SK-N-SH (cell line): ENCODE data around the gene KLHL4. TPM values are rescaled to one million over a fixed set of nuclear protein-coding genes. Genes with fewer than 3 reads are reported as not detected.

ENCODE experiments used
- CTCF ChIA-PET: fragments of 300-600, 350-600 bp; formaldehyde crosslinking; extraction: SDS; loops from one replicate; lab custom pipeline; 2021; lab: Yijun Ruan, JAX
- POLR2A ChIA-PET: fragments of 350-600 bp; sonication (Branson Sonifier 250); formaldehyde crosslinking; extraction: SDS; loops from one replicate; lab custom pipeline; 2020; ENCODE audit warnings: antibody characterized with exemption, inconsistent platforms; lab: Yijun Ruan, JAX
- DNase-seq: peaks from one replicate; pipeline ENCODE4 v3.0.0; 2012
- H2AFZ ChIP-seq: fragments of 200-600 bp; sonication (generic); 2 replicates; pipeline ENCODE4 v1.8.1; 2016; ENCODE audit warnings: antibody characterized with exemption, mild to moderate bottlenecking, low read depth
- H3F3A ChIP-seq: fragments of 200-600 bp; sonication (generic); replicated peaks from 2 replicates; pipeline ENCODE3; 2016; ENCODE audit warnings: antibody characterized with exemption, mild to moderate bottlenecking; ENCODE audit not compliant: insufficient read depth
- H3K27ac ChIP-seq, 2 experiments: fragments of 200-500 bp in 1 of 2; fragments of 200-600 bp in 1 of 2; sonication (Bioruptor generic) in 1 of 2; sonication (generic), shearing (Covaris generic) in 1 of 2; 2 replicates each; pipeline versions ENCODE4 v1.5.1 to v1.6.1; 2014 to 2016; ENCODE audit warnings: low read depth in 2 of 2, inconsistent platforms in 1 of 2, low read length in 1 of 2, mild to moderate bottlenecking in 1 of 2, mixed read lengths in 1 of 2
- H3K27me3 ChIP-seq: fragments of 200-600 bp; sonication (generic), shearing (Covaris generic); 2 replicates; pipeline ENCODE4 v1.6.1; 2016; ENCODE audit warnings: mixed run types; ENCODE audit not compliant: insufficient read depth
- H3K36me3 ChIP-seq, 2 experiments: fragments of 200-500 bp in 1 of 2; fragments of 200-600 bp in 1 of 2; sonication (Bioruptor generic) in 1 of 2; sonication (generic) in 1 of 2; replicated peaks in 1 of 2; 2 replicates each; pipeline versions ENCODE3 to v1.5.1; 2014 to 2016; ENCODE audit warnings: low read length in 1 of 2, mild to moderate bottlenecking in 1 of 2; ENCODE audit not compliant: insufficient read depth in 2 of 2, control insufficient read depth in 1 of 2
- H3K4me1 ChIP-seq, 2 experiments: fragments of 200-500 bp in 1 of 2; fragments of 200-600 bp in 1 of 2; sonication (Bioruptor generic) in 1 of 2; sonication (generic), shearing (Covaris generic) in 1 of 2; 2 replicates each; pipeline versions ENCODE4 v1.5.1 to v1.6.1; 2014 to 2016; ENCODE audit warnings: low read depth in 1 of 2, low read length in 1 of 2, mixed run types in 1 of 2; ENCODE audit not compliant: insufficient read depth in 2 of 2, control insufficient read depth in 1 of 2
- H3K4me2 ChIP-seq: fragments of 200-600 bp; sonication (generic), shearing (Covaris generic); 2 replicates; pipeline ENCODE4 v1.6.1; 2017; ENCODE audit warnings: mixed run types
- H3K4me3 ChIP-seq, 2 experiments: fragments of 200-500 bp in 1 of 2; fragments of 200-600 bp in 1 of 2; sonication (Bioruptor generic) in 1 of 2; sonication (generic), shearing (Covaris generic) in 1 of 2; 2 replicates each; pipeline versions ENCODE4 v1.5.1 to v1.8.1; 2014 to 2016; ENCODE audit warnings: low read depth in 2 of 2, inconsistent platforms in 1 of 2, low read length in 1 of 2, mild to moderate bottlenecking in 1 of 2, mixed read lengths in 1 of 2, moderate library complexity in 1 of 2
- H3K79me2 ChIP-seq: fragments of 200-600 bp; sonication (generic); 2 replicates; pipeline ENCODE4 v1.8.1; 2017; ENCODE audit warnings: mild to moderate bottlenecking; ENCODE audit not compliant: insufficient read depth
- H3K9ac ChIP-seq: fragments of 200-600 bp; sonication (generic); 2 replicates; pipeline ENCODE4 v1.6.1; 2017; ENCODE audit warnings: mixed run types
- H3K9me2 ChIP-seq: fragments of 200-600 bp; sonication (generic); 2 replicates; pipeline ENCODE4 v1.6.1; 2017; ENCODE audit warnings: mixed run types
- H3K9me3 ChIP-seq: fragments of 200-600 bp; sonication (generic); 2 replicates; pipeline ENCODE4 v1.6.1; 2017; ENCODE audit warnings: mixed run types, mild to moderate bottlenecking, moderate library complexity
- H4K20me1 ChIP-seq: fragments of 200-600 bp; sonication (generic); 2 replicates; pipeline ENCODE4 v1.6.1; 2017; ENCODE audit warnings: mild to moderate bottlenecking, mixed run types; ENCODE audit not compliant: insufficient read depth
- CHD2 ChIP-seq: fragments of 150-350 bp; IDR thresholded peaks from 2 replicates; pipeline ENCODE4 v1.6.1; 2018; ENCODE audit warnings: low read length; ENCODE audit not compliant: partially characterized antibody
- ELF1 ChIP-seq: IDR thresholded peaks from 2 replicates; pipeline ENCODE4 v1.4.0; 2012
- EP300 ChIP-seq, 2 experiments: IDR thresholded peaks; 2 replicates each; pipeline versions ENCODE4 v1.4.0 to v1.6.1; 2012; ENCODE audit warnings: borderline replicate concordance in 1 of 2, low read depth in 1 of 2, low read length in 1 of 2
- EZH2phosphoT487 ChIP-seq: fragments of 200-600 bp; sonication (generic); IDR thresholded peaks from 2 replicates; pipeline ENCODE4 v1.6.1; 2017; ENCODE audit warnings: low read depth, mixed run types, mild to moderate bottlenecking, antibody characterized with exemption, moderate library complexity, borderline replicate concordance
- FOXM1 ChIP-seq: IDR thresholded peaks from 2 replicates; pipeline ENCODE4 v1.4.0; 2012; ENCODE audit warnings: low read depth, mild to moderate bottlenecking
- GABPA ChIP-seq: IDR thresholded peaks from 2 replicates; pipeline ENCODE4 v1.4.0; 2012; ENCODE audit warnings: low read depth, mild to moderate bottlenecking
- GATA2 ChIP-seq: sonication (generic); formaldehyde crosslinking; IDR thresholded peaks from 2 replicates; pipeline ENCODE4 v1.5.0; 2020; ENCODE audit warnings: mild to moderate bottlenecking, missing genetic modification reagents
- JUND ChIP-seq: IDR thresholded peaks from 2 replicates; pipeline ENCODE4 v1.4.0; 2012
- NFIC ChIP-seq: IDR thresholded peaks from 2 replicates; pipeline ENCODE4 v1.4.0; 2012; ENCODE audit warnings: borderline replicate concordance
- NRF1 ChIP-seq: IDR thresholded peaks from 2 replicates; pipeline ENCODE4 v1.6.1; 2012; ENCODE audit warnings: low read depth, mild to moderate bottlenecking, low read length
- RFX5 ChIP-seq: IDR thresholded peaks from 2 replicates; pipeline ENCODE4 v1.6.1; 2012; ENCODE audit warnings: mild to moderate bottlenecking, improper control_type of control experiment, low read length
- SIN3A ChIP-seq: IDR thresholded peaks from 2 replicates; pipeline ENCODE4 v1.6.1; 2012; ENCODE audit warnings: low read depth, mild to moderate bottlenecking, low read length, moderate library complexity, borderline replicate concordance
- TAF1 ChIP-seq: IDR thresholded peaks from 2 replicates; pipeline ENCODE4 v1.6.1; 2012; ENCODE audit warnings: low read depth, mild to moderate bottlenecking, low read length, moderate library complexity, borderline replicate concordance
- TCF12 ChIP-seq: IDR thresholded peaks from 2 replicates; pipeline ENCODE4 v1.4.0; 2012
- TEAD4 ChIP-seq: IDR thresholded peaks from 2 replicates; pipeline ENCODE4 v1.4.0; 2012; ENCODE audit warnings: mild to moderate bottlenecking, borderline replicate concordance; ENCODE audit not compliant: insufficient read depth
- ZBTB33 ChIP-seq: IDR thresholded peaks from 2 replicates; pipeline ENCODE4 v1.4.0; 2012; ENCODE audit warnings: low read depth, borderline replicate concordance
- WGBS: methylation state at CpG from one replicate; pipeline ENCODE4 v1.1.6; 2017; ENCODE audit warnings: low lambda C conversion rate; 5-methylcytosine and 5-hydroxymethylcytosine counted together
- polyA plus RNA-seq, 3 experiments: library from polyadenylated mRNA; depleted of rRNA; stranded (reverse); fragments of >200 nt; gene quantifications; 2 replicates each; pipeline ENCODE4 v1.2.3, GENCODE V29; 2012
- TF ChIP-seq, protein P1 (sequence below): IDR thresholded peaks from 2 replicates; pipeline ENCODE4 v1.4.0; 2012; ENCODE audit warnings: low read depth
- TF ChIP-seq, protein P2 (sequence below): IDR thresholded peaks from 2 replicates; pipeline ENCODE4 v1.6.1; 2012; ENCODE audit warnings: mild to moderate bottlenecking, low read depth, low read length, moderate library complexity
- TF ChIP-seq, protein P3 (sequence below): fragments of 150-350 bp; IDR thresholded peaks from 2 replicates; pipeline ENCODE4 v1.6.1; 2016; ENCODE audit warnings: mild to moderate bottlenecking, low read depth, low read length

KLHL4 gene
- polyA plus RNA-seq, 1 of the 3 experiments (the other 2 are of a cell fraction) = 0.18 TPM

- no peaks in the 10 kb centered on the region for H3K4me1 ChIP-seq
- H3K79me2 ChIP-seq = no peaks in the 10 kb centered on the region
- TF ChIP-seq, protein P1, sequence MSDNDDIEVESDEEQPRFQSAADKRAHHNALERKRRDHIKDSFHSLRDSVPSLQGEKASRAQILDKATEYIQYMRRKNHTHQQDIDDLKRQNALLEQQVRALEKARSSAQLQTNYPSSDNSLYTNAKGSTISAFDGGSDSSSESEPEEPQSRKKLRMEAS = no peak
- H3K9me3 ChIP-seq = no peaks in the 10 kb centered on the region
- H3K36me3 ChIP-seq = no peaks in the 10 kb centered on the region
- no peak for DNase-seq
- no peaks in the 10 kb centered on the region for H3K27me3 ChIP-seq
- WGBS = 10% methylated on average over 3 of the region's 3 CpGs
- no peaks in the 10 kb centered on the region for H3F3A ChIP-seq
- H3K4me3 ChIP-seq = no peak overlapping the region
- H2AFZ ChIP-seq = no peak overlapping the region
- 0 out of 2 replicates have a peak, but pooled peaks cover 4% of the 10 kb centered on the region for H4K20me1 ChIP-seq
- ChIA-PET POLR2A (no interaction called here), CTCF (no interaction called here)
- no peak overlapping the region for H3K4me2 ChIP-seq
- H3K9ac ChIP-seq = no peak overlapping the region
- no peaks in the 10 kb centered on the region for H3K9me2 ChIP-seq
- H3K27ac ChIP-seq = no peak overlapping the region
These were observed 109.4 kb downstream of the KLHL4 start for GRCh38 chrX:87626996-87627395.

GRCh38 chrX:87634361-87634760 is 116.8 kb downstream of the KLHL4 start:
- ChIA-PET POLR2A (no interaction called here), CTCF (interaction anchor here (0.7 kb wide), 1 partner anchor 1798 kb away, joined by 3 read pairs; no protein-coding TSS in a partner anchor)
- Histone ChIP-seq H3K4me3 (no peak overlapping the region), H3K79me2 (no peaks in the 10 kb centered on the region), H3K4me2 (no peak overlapping the region), H3K9me3 (no peaks in the 10 kb centered on the region), H3K36me3 (no peaks in the 10 kb centered on the region), H4K20me1 (no peaks in the 10 kb centered on the region), H3K4me1 (no peaks in the 10 kb centered on the region), H3K27ac (no peak overlapping the region), H3K27me3 (no peaks in the 10 kb centered on the region), H2AFZ (no peak overlapping the region), H3K9ac (no peak overlapping the region), H3K9me2 (no peaks in the 10 kb centered on the region), H3F3A (no peaks in the 10 kb centered on the region)
- DNase-seq = no peak
- TF ChIP-seq, protein P2, sequence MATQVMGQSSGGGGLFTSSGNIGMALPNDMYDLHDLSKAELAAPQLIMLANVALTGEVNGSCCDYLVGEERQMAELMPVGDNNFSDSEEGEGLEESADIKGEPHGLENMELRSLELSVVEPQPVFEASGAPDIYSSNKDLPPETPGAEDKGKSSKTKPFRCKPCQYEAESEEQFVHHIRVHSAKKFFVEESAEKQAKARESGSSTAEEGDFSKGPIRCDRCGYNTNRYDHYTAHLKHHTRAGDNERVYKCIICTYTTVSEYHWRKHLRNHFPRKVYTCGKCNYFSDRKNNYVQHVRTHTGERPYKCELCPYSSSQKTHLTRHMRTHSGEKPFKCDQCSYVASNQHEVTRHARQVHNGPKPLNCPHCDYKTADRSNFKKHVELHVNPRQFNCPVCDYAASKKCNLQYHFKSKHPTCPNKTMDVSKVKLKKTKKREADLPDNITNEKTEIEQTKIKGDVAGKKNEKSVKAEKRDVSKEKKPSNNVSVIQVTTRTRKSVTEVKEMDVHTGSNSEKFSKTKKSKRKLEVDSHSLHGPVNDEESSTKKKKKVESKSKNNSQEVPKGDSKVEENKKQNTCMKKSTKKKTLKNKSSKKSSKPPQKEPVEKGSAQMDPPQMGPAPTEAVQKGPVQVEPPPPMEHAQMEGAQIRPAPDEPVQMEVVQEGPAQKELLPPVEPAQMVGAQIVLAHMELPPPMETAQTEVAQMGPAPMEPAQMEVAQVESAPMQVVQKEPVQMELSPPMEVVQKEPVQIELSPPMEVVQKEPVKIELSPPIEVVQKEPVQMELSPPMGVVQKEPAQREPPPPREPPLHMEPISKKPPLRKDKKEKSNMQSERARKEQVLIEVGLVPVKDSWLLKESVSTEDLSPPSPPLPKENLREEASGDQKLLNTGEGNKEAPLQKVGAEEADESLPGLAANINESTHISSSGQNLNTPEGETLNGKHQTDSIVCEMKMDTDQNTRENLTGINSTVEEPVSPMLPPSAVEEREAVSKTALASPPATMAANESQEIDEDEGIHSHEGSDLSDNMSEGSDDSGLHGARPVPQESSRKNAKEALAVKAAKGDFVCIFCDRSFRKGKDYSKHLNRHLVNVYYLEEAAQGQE = no peak
- TF ChIP-seq RFX5 (no peak), JUND (no peak), CHD2 (no peak), ELF1 (no peak), TEAD4 (no peak), TCF12 (no peak), EZH2phosphoT487 (no peak), NRF1 (no peak), EP300 (IDR thresholded peaks at IDR 0.05; ENCODE audit: borderline replicate concordance in 1 of 2, low read depth in 1 of 2, low read length in 1 of 2) (no peak), ZBTB33 (no peak), SIN3A (no peak), TAF1 (no peak), GABPA (no peak), NFIC (no peak), GATA2 (CRISPR knock-in tag) (no peak), FOXM1 (no peak)
- TF ChIP-seq, protein P1 = no peak
- TF ChIP-seq, protein P3, sequence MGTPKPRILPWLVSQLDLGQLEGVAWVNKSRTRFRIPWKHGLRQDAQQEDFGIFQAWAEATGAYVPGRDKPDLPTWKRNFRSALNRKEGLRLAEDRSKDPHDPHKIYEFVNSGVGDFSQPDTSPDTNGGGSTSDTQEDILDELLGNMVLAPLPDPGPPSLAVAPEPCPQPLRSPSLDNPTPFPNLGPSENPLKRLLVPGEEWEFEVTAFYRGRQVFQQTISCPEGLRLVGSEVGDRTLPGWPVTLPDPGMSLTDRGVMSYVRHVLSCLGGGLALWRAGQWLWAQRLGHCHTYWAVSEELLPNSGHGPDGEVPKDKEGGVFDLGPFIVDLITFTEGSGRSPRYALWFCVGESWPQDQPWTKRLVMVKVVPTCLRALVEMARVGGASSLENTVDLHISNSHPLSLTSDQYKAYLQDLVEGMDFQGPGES = no peak
- 2% methylated on average over 3 of the region's 3 CpGs for WGBS
